ENCODE measurements around the gene DNAL4.
A peak's percentile ranks its signal among the peaks of the same experiment; 100 is the strongest.

The DNAL4 gene

GRCh38 chr22:38739300-38740055 is 54.5 kb downstream of the DNAL4 start:
- DNase-seq (ENCODE audit: low spot score), result no peak

- no peak for DNase-seq (ENCODE audit: low spot score)
These were observed 55.4 kb downstream of the DNAL4 start for GRCh38 chr22:38738475-38739070.

GRCh38 chr22:38737302-38738060 is 56.5 kb downstream of the DNAL4 start:
- DNase-seq (ENCODE audit: low spot score), result no peak

DNA sequence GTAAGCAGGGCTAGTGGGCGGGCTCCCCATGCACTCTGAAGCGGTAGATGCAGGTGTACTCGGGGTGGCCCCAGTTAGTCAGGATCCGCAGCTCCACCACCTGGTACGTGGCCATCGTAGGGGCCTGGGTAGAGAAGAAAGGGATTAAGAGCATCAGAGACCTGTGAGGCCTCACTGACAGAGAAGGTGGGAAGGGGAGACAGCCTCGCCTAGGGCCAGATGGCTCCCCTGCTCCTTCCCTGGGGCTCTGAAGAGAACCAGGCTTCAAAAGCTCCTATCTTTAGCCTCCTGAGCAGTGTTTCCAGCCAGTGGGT is 57.7 kb downstream of the DNAL4 start:
- DNase-seq (ENCODE audit: low spot score), result no peak

- DNase-seq (ENCODE audit: low spot score), result no peak
These were observed 58.3 kb downstream of the DNAL4 start for GRCh38 chr22:38735465-38736256.

GRCh38 chr22:38735126-38735464 is 58.8 kb downstream of the DNAL4 start:
- DNase-seq (ENCODE audit: low spot score), result no peak

DNA sequence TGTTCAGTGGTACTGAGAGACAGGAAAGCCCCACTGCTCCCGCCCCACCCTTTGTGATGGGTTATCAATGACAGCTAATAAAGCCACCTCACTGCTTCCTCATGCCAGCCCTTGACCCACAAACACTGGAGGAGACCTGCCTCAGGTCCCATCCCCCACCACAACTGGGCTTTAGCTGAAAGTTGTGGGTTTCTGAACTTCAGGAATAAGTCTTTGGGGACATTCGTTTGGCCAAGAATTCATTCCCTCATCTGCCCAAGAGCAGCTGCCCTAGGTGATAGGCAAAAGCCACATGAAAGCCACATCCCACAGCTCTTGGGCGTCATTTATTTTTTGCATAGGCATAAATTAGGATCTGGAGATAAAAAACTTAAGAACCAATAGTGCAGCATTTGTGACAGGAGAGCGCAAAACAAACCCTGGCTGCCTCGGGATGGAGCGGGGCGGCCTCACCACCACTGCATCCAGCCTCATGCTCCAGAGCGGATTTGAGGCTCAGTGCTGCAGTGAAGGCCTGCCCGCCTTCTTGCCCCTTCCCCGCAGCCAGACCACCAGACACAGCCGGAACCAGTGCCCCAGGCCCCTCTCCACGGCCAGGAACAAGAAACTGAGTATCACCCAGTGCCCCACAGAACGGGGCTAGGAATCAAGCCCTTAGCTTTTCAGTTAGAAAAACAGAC is 59.4 kb downstream of the DNAL4 start:
- DNase-seq (ENCODE audit: low spot score), result no peak

DNA sequence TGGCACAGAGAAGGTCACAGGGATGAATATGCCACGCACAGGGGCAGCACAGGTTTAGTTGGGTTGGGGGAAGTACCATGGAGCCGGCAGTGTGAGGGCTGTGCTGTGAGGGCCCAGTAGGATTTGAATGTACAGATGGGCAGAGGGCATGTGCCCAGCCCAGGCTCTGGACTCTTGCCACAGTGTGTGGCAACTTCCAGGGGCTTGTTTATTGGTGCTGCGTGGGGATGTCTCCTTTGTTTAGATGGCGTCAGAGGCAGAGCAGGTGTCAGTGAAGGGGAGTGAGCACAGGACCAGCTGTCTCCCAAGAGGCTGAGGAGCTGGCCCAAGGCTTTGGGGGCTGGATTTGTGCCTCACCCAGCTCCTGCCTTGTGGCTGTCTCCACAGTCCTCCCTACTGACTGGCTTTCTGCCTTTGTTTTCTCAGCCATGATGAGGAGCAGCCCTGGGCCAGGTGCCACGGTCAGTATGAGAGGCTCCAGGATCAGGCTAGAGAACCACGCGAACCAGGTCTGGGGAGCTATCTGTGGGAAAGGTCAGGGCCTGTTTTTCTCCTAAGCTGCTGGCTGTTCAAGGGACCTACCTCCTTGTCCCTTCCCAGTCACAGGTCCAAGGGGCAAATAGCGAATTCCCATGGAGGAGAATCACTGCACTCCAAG is 60.1 kb downstream of the DNAL4 start:
- no peak for DNase-seq (ENCODE audit: low spot score)

GRCh38 chr22:38733329-38733723 is 60.6 kb downstream of the DNAL4 start:
- peak; percentile 46 for DNase-seq (ENCODE audit: low spot score)

- no peak for DNase-seq (ENCODE audit: low spot score)
These were observed 61.6 kb downstream of the DNAL4 start for GRCh38 chr22:38732251-38732815.

DNA sequence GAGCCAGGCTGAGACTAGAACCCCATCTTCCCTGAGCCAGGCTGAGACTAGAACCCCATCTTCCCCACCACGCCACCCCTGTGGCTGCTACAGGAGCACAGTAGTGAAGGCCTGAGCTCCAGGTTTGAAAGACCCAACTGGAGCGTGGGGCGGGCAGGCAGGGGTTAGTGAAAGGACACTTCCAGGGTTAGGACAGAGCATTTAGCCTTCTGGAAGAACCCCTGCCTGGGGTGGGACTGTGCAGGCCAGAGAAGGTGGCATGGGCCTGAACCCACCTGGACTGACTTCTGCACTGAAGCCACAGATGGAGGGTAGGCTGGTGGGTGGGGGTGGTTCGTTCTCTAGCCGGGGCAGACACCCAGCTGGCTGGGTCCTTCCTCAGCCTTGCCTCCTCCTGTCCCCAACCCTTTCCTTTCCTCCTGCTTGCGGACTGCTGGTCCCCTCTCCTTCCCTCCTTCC is 62.2 kb downstream of the DNAL4 start:
- DNase-seq (ENCODE audit: low spot score), result no peak

- no peak for DNase-seq (ENCODE audit: low spot score)
These were observed 63.5 kb downstream of the DNAL4 start for GRCh38 chr22:38730411-38730871.

DNA sequence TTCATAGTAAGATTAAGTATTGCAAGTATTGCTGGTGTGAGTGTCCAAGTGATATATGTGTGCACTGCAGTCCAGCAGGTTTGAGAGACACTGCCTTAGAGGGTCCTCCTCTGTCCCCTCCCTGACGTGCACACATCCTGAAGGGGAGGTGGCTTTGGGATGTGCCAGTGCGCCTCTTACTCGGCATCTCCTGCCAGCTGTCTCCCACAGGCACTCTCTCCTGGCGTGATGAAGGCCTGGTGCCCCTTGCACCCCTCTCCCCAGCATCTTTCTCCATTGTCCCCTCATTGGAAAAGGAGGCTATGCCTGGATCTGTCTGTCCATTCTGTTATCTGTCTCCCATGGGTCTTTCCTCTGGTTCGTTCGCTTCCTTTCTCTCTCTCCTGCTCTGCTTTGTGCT is 64.0 kb downstream of the DNAL4 start:
- DNase-seq (ENCODE audit: low spot score), result no peak

DNA sequence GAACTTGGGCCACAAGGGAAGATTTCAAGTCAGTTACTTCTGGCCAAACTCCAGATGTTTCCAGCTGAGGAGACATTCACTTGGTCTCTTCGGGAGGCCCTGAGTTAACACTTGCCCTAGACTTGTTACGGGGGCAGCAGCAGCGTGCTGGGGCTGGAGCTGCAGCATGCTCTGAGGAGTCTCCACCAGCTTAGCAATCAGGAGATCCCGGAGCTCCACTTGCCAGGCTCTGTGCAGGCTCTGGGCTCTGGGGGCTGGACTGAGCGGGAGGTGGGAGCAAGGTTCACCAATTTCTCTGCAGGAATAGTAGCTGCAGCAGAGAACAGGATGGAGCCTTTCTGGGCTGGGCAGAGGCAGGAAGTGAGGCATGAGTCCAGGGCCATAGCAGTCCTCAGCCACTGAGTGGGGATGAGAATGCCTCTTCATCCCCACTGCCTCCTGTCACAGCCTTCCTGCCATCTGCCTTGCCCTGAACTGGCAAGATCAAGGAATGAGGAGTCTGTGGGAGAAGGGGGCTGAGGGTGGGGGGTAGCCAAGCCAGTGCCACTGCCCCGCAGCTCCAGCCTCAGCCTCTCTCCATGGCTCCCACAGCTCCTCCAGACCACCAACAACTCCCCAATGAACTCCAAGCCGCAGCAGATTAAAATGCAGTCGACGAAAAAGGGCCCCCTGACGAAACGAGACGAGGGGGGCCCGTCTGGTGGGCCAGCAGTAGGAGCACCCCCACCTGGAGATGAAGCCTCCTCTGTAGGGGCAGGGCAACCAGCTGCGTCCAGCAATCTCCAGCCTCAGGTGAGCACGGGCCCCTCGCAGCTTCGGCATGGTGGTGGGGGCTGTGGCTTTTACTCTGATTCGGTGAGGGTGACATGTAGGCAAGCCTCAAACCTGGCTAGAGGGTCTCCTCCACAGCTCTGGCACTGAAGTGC is 64.8 kb downstream of the DNAL4 start:
- no peak for DNase-seq (ENCODE audit: low spot score)
